Endothelial cell of umbilical vein (primary cell): ENCODE results near the gene KCNH5. TPM values are rescaled to one million over a fixed set of nuclear protein-coding genes. Genes with fewer than 3 reads are reported as not detected.

Experiments
- BruUV-seq: library from RNA; stranded (reverse); fragments of 400-500 nt; replicated peaks from 2 replicates; lab custom pipeline; 2021; lab: Mats Ljungman, UMichigan
- CTCF ChIA-PET: fragments of 300-600, 350-600 bp; sonication (Branson Sonifier 250); formaldehyde crosslinking; loops from one replicate; lab custom pipeline; 2021; ENCODE audit warnings: antibody characterized with exemption, inconsistent platforms; lab: Charles Lee
- POLR2A ChIA-PET: fragments of 300-600, 350-600 bp; sonication (Branson Sonifier 250); formaldehyde crosslinking; loops from one replicate; lab custom pipeline; 2021; ENCODE audit warnings: antibody characterized with exemption, inconsistent platforms; lab: Charles Lee
- DNase-seq: peaks from one replicate; pipeline ENCODE4 v3.0.0-alpha.2; 2011; ENCODE audit warnings: low read depth, low spot score
- FAIRE-seq: peaks from 2 replicates; lab custom pipeline; 2011; peaks lifted over from hg19 to GRCh38; lab: Jason Lieb, UNC
- H2AFZ ChIP-seq: 2 replicates; pipeline ENCODE4 v1.6.0; 2012; ENCODE audit warnings: low read depth, low read length, control low read depth, inconsistent platforms
- H3K27ac ChIP-seq: 2 replicates; pipeline ENCODE4 v1.5.1; 2011; ENCODE audit warnings: low read depth, mild to moderate bottlenecking, control low read depth, low read length, moderate library complexity; ENCODE audit not compliant: insufficient read depth
- H3K27me3 ChIP-seq, 2 experiments: 2 replicates each; pipeline versions ENCODE4 v1.6.0 to v1.6.1; 2011; ENCODE audit warnings: low read length in 2 of 2, mixed read lengths in 1 of 2; ENCODE audit not compliant: control insufficient read depth in 2 of 2, insufficient read depth in 2 of 2
- H3K36me3 ChIP-seq, 2 experiments: 2 replicates in 1 of 2; 3 replicates in 1 of 2; pipeline ENCODE4 v1.5.1; 2011; ENCODE audit warnings: low read length in 2 of 2, mild to moderate bottlenecking in 1 of 2, moderate library complexity in 1 of 2; ENCODE audit not compliant: control insufficient read depth in 2 of 2, insufficient read depth in 2 of 2; ENCODE audit errors: extremely low read depth in 1 of 2
- H3K4me1 ChIP-seq: 3 replicates; pipeline ENCODE4 v1.5.1; 2011; ENCODE audit warnings: mild to moderate bottlenecking, low read length; ENCODE audit not compliant: control insufficient read depth, insufficient read depth; ENCODE audit errors: extremely low read depth
- H3K4me2 ChIP-seq: 2 replicates; pipeline ENCODE4 v1.6.1; 2011; ENCODE audit warnings: low read length, control low read depth, mixed read lengths; ENCODE audit not compliant: insufficient read depth
- H3K4me3 ChIP-seq, 3 experiments: fragments of 200-600 bp in 1 of 3; sonication (generic), shearing (Covaris generic) in 1 of 3; replicated peaks in 1 of 3; 2 replicates each; pipeline ENCODE4 v1.5.1; 2011 to 2016; ENCODE audit warnings: control low read depth in 3 of 3, low read length in 3 of 3, mild to moderate bottlenecking in 2 of 3, inconsistent platforms in 1 of 3, low read depth in 1 of 3, moderate library complexity in 1 of 3; ENCODE audit not compliant: insufficient read depth in 1 of 3
- H3K79me2 ChIP-seq: 2 replicates; pipeline ENCODE4 v1.6.0; 2012; ENCODE audit warnings: low read length, inconsistent platforms; ENCODE audit not compliant: control insufficient read depth, insufficient read depth
- H3K9ac ChIP-seq: replicated peaks from 2 replicates; pipeline ENCODE3; 2011; ENCODE audit warnings: low read length, control low read depth; ENCODE audit not compliant: insufficient read depth; ENCODE audit errors: extremely low read depth
- H3K9me1 ChIP-seq: replicated peaks from 3 replicates; pipeline ENCODE4 v1.6.0; 2011; ENCODE audit warnings: mild to moderate bottlenecking, low read length; ENCODE audit not compliant: control insufficient read depth, insufficient read depth; ENCODE audit errors: extremely low read depth
- H3K9me3 ChIP-seq: replicated peaks from 2 replicates; pipeline ENCODE4 v1.5.1; 2012; ENCODE audit warnings: low read length, inconsistent platforms; ENCODE audit not compliant: control insufficient read depth, insufficient read depth
- H4K20me1 ChIP-seq: replicated peaks from 2 replicates; pipeline ENCODE3; 2011; ENCODE audit warnings: mild to moderate bottlenecking, low read length; ENCODE audit not compliant: control insufficient read depth, insufficient read depth; ENCODE audit errors: extremely low read depth
- CTCF ChIP-seq, 2 donors: IDR thresholded peaks; 1 replicate in 1 of 2; 2 replicates in 1 of 2; pipeline ENCODE4 v1.5.1; 2011; ENCODE audit warnings: low read length in 2 of 2, mild to moderate bottlenecking in 2 of 2, moderate library complexity in 2 of 2, control low read depth in 1 of 2, inconsistent platforms in 1 of 2, low read depth in 1 of 2; ENCODE audit not compliant: insufficient read depth in 1 of 2; ENCODE audit errors: extremely low read depth in 1 of 2
- EZH2 ChIP-seq: IDR thresholded peaks from 2 replicates; pipeline ENCODE4 v1.6.1; 2012; ENCODE audit warnings: borderline replicate concordance, low read depth, mild to moderate bottlenecking, moderate library complexity, low read length, inconsistent platforms; ENCODE audit not compliant: severe bottlenecking
- FOS ChIP-seq: IDR thresholded peaks from 2 replicates; pipeline ENCODE4 v1.6.1; 2011; ENCODE audit warnings: mild to moderate bottlenecking, low read length, moderate library complexity, borderline replicate concordance; ENCODE audit not compliant: insufficient read depth
- GATA2 ChIP-seq: IDR thresholded peaks from 2 replicates; pipeline ENCODE4 v1.7.0; 2011; ENCODE audit warnings: low read depth, mild to moderate bottlenecking, moderate library complexity, mixed read lengths, low read length; ENCODE audit not compliant: insufficient read length, insufficient read depth
- JUN ChIP-seq: IDR thresholded peaks from 2 replicates; pipeline ENCODE4 v1.6.1; 2011; ENCODE audit warnings: borderline replicate concordance, low read depth; ENCODE audit not compliant: insufficient read length, insufficient read depth
- MAX ChIP-seq: IDR thresholded peaks from 2 replicates; pipeline ENCODE4 v1.6.1; 2011; ENCODE audit not compliant: insufficient read depth, insufficient read length
- MYC ChIP-seq: IDR thresholded peaks from one replicate; pipeline ENCODE4 v1.6.1; 2011; ENCODE audit warnings: mild to moderate bottlenecking, low read depth, low read length
- POLR2A ChIP-seq: IDR thresholded peaks from 2 replicates; pipeline ENCODE4 v1.6.1; 2012; ENCODE audit warnings: low read depth, mild to moderate bottlenecking, control low read depth, low read length
- POLR2AphosphoS5 ChIP-seq: IDR thresholded peaks from 2 replicates; pipeline ENCODE4 v1.6.1; 2012; ENCODE audit warnings: low read depth, mild to moderate bottlenecking, control low read depth, low read length, moderate library complexity; ENCODE audit not compliant: insufficient read depth
- dilution Hi-C: fragments of 300-500 bp; cut with MboI; formaldehyde crosslinking; loops from one replicate; pipeline ENCODE4 v1.15.0; 2019; ENCODE audit warnings: low sequenced_read_pairs; ENCODE audit not compliant: extremely low pct_ligation_motif_present
- intact Hi-C: fragments of 100-400 bp; cut with micrococcal nuclease; formaldehyde crosslinking; loops from one replicate; pipeline ENCODE4 v1.10.0; 2022
- polyA plus RNA-seq, 4 experiments: library from polyadenylated mRNA; depleted of rRNA in 3 of 4; stranded (reverse) in 3 of 4; unstranded in 1 of 4; fragments of >200 nt; gene quantifications; 2 replicates each; pipeline versions ENCODE4 v1.2.1 to v1.2.3, GENCODE V29; 2011 to 2012; ENCODE audit warnings: missing spikeins in 1 of 4
- total RNA-seq: library from RNA; stranded (reverse); gene quantifications from 2 replicates; pipeline ENCODE4 v1.2.3, GENCODE V29; 2021

KCNH5 gene
- total and polyA plus RNA-seq, 2 donors (not counting 3 experiments of a cell fraction or from before 2014, with no cell fraction given) = not detected

GRCh38 chr14:62854951-62855350 is 190.3 kb downstream of the KCNH5 start:
- POLR2A ChIA-PET = no interaction called here
- FAIRE-seq = no peak
- no peak overlapping the region for H2AFZ ChIP-seq

GRCh38 chr14:62847168-62847567 is 198.1 kb downstream of the KCNH5 start:
- dilution Hi-C loops (no loop called here), intact Hi-C loops (no loop called here)
- Histone ChIP-seq H3K4me3 (no peak overlapping the region), H3K9me3 (no peaks in the 10 kb centered on the region), H3K9ac (no peak overlapping the region), H3K79me2 (no peaks in the 10 kb centered on the region), H3K36me3 (no peaks in the 10 kb centered on the region), H3K27me3 (no peaks in the 10 kb centered on the region), H3K4me2 (no peak overlapping the region), H3K9me1 (peaks cover 2% of the 10 kb centered on the region), H3K27ac (no peak overlapping the region), H4K20me1 (no peaks in the 10 kb centered on the region), H3K4me1 (no peaks in the 10 kb centered on the region), H2AFZ (no peak overlapping the region)
- FAIRE-seq (no peak), DNase-seq (no peak)
- BruUV-seq = no TSS peak
- CTCF ChIA-PET = no interaction called here
- no peak for TF ChIP-seq POLR2A
- TF ChIP-seq EZH2 = no peak
- TF ChIP-seq POLR2AphosphoS5 = no peak
- TF ChIP-seq CTCF (IDR thresholded peaks at IDR 0.05; ENCODE audit: extremely low read depth in 1 of 2, insufficient read depth in 1 of 2, low read depth in 1 of 2, low read length in 2 of 2) = no peak
- TF ChIP-seq MYC = no peak
- TF ChIP-seq GATA2 = no peak
- no peak for TF ChIP-seq MAX
- no peak for TF ChIP-seq FOS
- no peak for TF ChIP-seq JUN
- POLR2A ChIA-PET = no interaction called here

More at GRCh38 chr14:62854951-62855350, 190.3 kb downstream of the KCNH5 start:
- TF ChIP-seq MYC (no peak), MAX (no peak), EZH2 (no peak)
- H3K36me3 ChIP-seq = no peaks in the 10 kb centered on the region
- no peak for DNase-seq
- no peaks in the 10 kb centered on the region for H4K20me1 ChIP-seq
- H3K27me3 ChIP-seq = no peaks in the 10 kb centered on the region
- dilution Hi-C loops = no loop called here
- H3K4me2 ChIP-seq = no peak overlapping the region
- no peaks in the 10 kb centered on the region for H3K9me3 ChIP-seq
- CTCF ChIA-PET = no interaction called here
- no peaks in the 10 kb centered on the region for H3K9me1 ChIP-seq
- H3K27ac ChIP-seq = no peak overlapping the region
- H3K4me1 ChIP-seq = no peaks in the 10 kb centered on the region
- H3K9ac ChIP-seq = no peak overlapping the region
- H3K4me3 ChIP-seq = no peak overlapping the region
- BruUV-seq = no TSS peak
- H3K79me2 ChIP-seq = no peaks in the 10 kb centered on the region
- intact Hi-C loops = no loop called here
